Kidney epithelial cell (primary cell): ENCODE measurements around the gene TBCA. TPM values are rescaled to one million over a fixed set of nuclear protein-coding genes. Genes with fewer than 3 reads are reported as not detected.

Experiments
- DNase-seq: peaks from one replicate; pipeline ENCODE4 v3.0.0-alpha.2; 2010; ENCODE audit warnings: low read depth
- H3K27me3 ChIP-seq: 2 replicates; pipeline ENCODE4 v1.6.0; 2011; ENCODE audit warnings: low read length; ENCODE audit not compliant: control insufficient read depth, insufficient read depth
- H3K36me3 ChIP-seq: 2 replicates; pipeline ENCODE4 v1.5.1; 2011; ENCODE audit warnings: low read length; ENCODE audit not compliant: control insufficient read depth, insufficient read depth
- H3K4me3 ChIP-seq: 2 replicates; pipeline ENCODE4 v1.5.1; 2011; ENCODE audit warnings: low read depth, mild to moderate bottlenecking, control low read depth, low read length
- CTCF ChIP-seq: IDR thresholded peaks from 2 replicates; pipeline ENCODE4 v1.5.1; 2011; ENCODE audit warnings: mild to moderate bottlenecking, moderate library complexity, low read length, control low read depth, inconsistent platforms; ENCODE audit not compliant: insufficient read depth, poor library complexity, severe bottlenecking
- total RNA-seq: library from RNA; depleted of rRNA; stranded (reverse); fragments of >200 nt; gene quantifications from 2 replicates; pipeline ENCODE4 v1.2.3, GENCODE V29; 2015

The TBCA gene
- total RNA-seq, 1 donor from 2014 or later = 233 TPM

- no peak for TF ChIP-seq CTCF
- Histone ChIP-seq H3K4me3 (no peak overlapping the region), H3K27me3 (no peaks in the 10 kb centered on the region), H3K36me3 (no peaks in the 10 kb centered on the region)
- no peak for DNase-seq
Measured at GRCh38 chr5:77777281-77777892, 1.2 kb upstream of the TBCA start.

- H3K4me3 ChIP-seq = peak overlapping the region; percentile 62
- no peaks in the 10 kb centered on the region for H3K27me3 ChIP-seq
- no peak for TF ChIP-seq CTCF
- H3K36me3 ChIP-seq = no peaks in the 10 kb centered on the region
- no peak for DNase-seq
Measured at GRCh38 chr5:77776554-77777206, 541 bp upstream of the TBCA start.

GRCh38 chr5:77774981-77775789 lies 954 bp downstream of the TBCA start:
- Histone ChIP-seq H3K4me3 (peak overlapping the region; percentile 62), H3K27me3 (no peaks in the 10 kb centered on the region), H3K36me3 (no peaks in the 10 kb centered on the region)
- DNase-seq = no peak
- TF ChIP-seq CTCF = no peak

GRCh38 chr5:77773734-77774280 lies 2.3 kb downstream of the TBCA start:
- TF ChIP-seq CTCF = no peak
- H3K4me3 ChIP-seq = no peak overlapping the region
- no peaks in the 10 kb centered on the region for H3K36me3 ChIP-seq
- DNase-seq = no peak
- no peaks in the 10 kb centered on the region for H3K27me3 ChIP-seq

GRCh38 chr5:77772729-77773128 lies 3.4 kb downstream of the TBCA start:
- no peak for TF ChIP-seq CTCF
- no peak for DNase-seq
- Histone ChIP-seq H3K27me3 (no peaks in the 10 kb centered on the region), H3K4me3 (no peak overlapping the region), H3K36me3 (no peaks in the 10 kb centered on the region)
